Colon (tissue), 2 donors: Measurements from ENCODE around the gene PPM1H.

ENCODE experiments used
- FAIRE-seq: peaks from 2 replicates; lab custom pipeline; 2012; peaks lifted over from hg19 to GRCh38; lab: Jason Lieb, UNC
- donor health status: control.
- donor health status: control.

Gene PPM1H

GRCh38 chr12:62799126-62799736 is 135.7 kb downstream of the PPM1H start:
- no peak for FAIRE-seq

GRCh38 chr12:62794218-62794583 is 140.7 kb downstream of the PPM1H start:
- FAIRE-seq: no peak

- FAIRE-seq: peak; percentile 53
These were observed 141.4 kb downstream of the PPM1H start for GRCh38 chr12:62793256-62794217.

- no peak for FAIRE-seq
These were observed 142.6 kb downstream of the PPM1H start for GRCh38 chr12:62792236-62792870.

- FAIRE-seq: no peak
These were observed 145.1 kb downstream of the PPM1H start for GRCh38 chr12:62789851-62790250.

GRCh38 chr12:62787611-62788010 is 147.3 kb downstream of the PPM1H start:
- FAIRE-seq: no peak

GRCh38 chr12:62787023-62787422 is 147.9 kb downstream of the PPM1H start:
- no peak for FAIRE-seq

- FAIRE-seq: no peak
These were observed 148.9 kb downstream of the PPM1H start for GRCh38 chr12:62785941-62786559.

GRCh38 chr12:62784576-62784975 is 150.4 kb downstream of the PPM1H start:
- FAIRE-seq: no peak

GRCh38 chr12:62783881-62784280 is 151.1 kb downstream of the PPM1H start:
- FAIRE-seq: no peak

GRCh38 chr12:62781136-62781880 is 153.6 kb downstream of the PPM1H start:
- no peak for FAIRE-seq

GRCh38 chr12:62779488-62779887 is 155.5 kb downstream of the PPM1H start:
- FAIRE-seq: no peak

GRCh38 chr12:62778187-62778586 is 156.8 kb downstream of the PPM1H start:
- FAIRE-seq: no peak

GRCh38 chr12:62776997-62777396 is 158.0 kb downstream of the PPM1H start:
- no peak for FAIRE-seq

- FAIRE-seq: no peak
These were observed 158.4 kb downstream of the PPM1H start for GRCh38 chr12:62776575-62776974.

- no peak for FAIRE-seq
These were observed 160.2 kb downstream of the PPM1H start for GRCh38 chr12:62774794-62775193.

GRCh38 chr12:62772416-62772955 is 162.5 kb downstream of the PPM1H start:
- no peak for FAIRE-seq

- FAIRE-seq: no peak
These were observed 163.1 kb downstream of the PPM1H start for GRCh38 chr12:62771828-62772227.

GRCh38 chr12:62770381-62770780 is 164.6 kb downstream of the PPM1H start:
- no peak for FAIRE-seq

- no peak for FAIRE-seq
These were observed 165.8 kb downstream of the PPM1H start for GRCh38 chr12:62769076-62769619.

GRCh38 chr12:62767946-62768345 is 167.0 kb downstream of the PPM1H start:
- no peak for FAIRE-seq
